HUES64 (cell line): ENCODE results near the gene FMN2.

ENCODE experiments used
- H3K27ac ChIP-seq: 2 replicates; pipeline ENCODE4 v1.7.0; 2013; ENCODE audit warnings: low read depth, low read length, inconsistent platforms
- H3K27me3 ChIP-seq: 2 replicates; pipeline ENCODE4 v1.6.1; 2013; ENCODE audit warnings: mild to moderate bottlenecking, low read length; ENCODE audit not compliant: insufficient read depth
- H3K36me3 ChIP-seq: 2 replicates; pipeline ENCODE4 v1.6.1; 2013; ENCODE audit warnings: mild to moderate bottlenecking, low read length; ENCODE audit not compliant: insufficient read depth
- H3K4me1 ChIP-seq: 2 replicates; pipeline ENCODE4 v1.6.1; 2013; ENCODE audit warnings: mild to moderate bottlenecking, low read length, moderate library complexity; ENCODE audit not compliant: insufficient read depth
- H3K4me3 ChIP-seq: 2 replicates; pipeline ENCODE4 v1.5.1; 2013; ENCODE audit warnings: mild to moderate bottlenecking, low read length, moderate library complexity
- H3K9ac ChIP-seq: 2 replicates; pipeline ENCODE4 v1.6.1; 2013; ENCODE audit warnings: mild to moderate bottlenecking, low read depth, low read length
- H3K9me3 ChIP-seq: 2 replicates; pipeline ENCODE4 v1.6.1; 2013; ENCODE audit warnings: low read depth, low read length; ENCODE audit not compliant: insufficient read depth
- WGBS: fragments of 150-250, 120-280 bp; methylation state at CpG from one replicate; pipeline ENCODE4 v1.1.7; 2013; ENCODE audit warnings: missing lambda C conversion rate; 5-methylcytosine and 5-hydroxymethylcytosine counted together

FMN2 gene

DNA sequence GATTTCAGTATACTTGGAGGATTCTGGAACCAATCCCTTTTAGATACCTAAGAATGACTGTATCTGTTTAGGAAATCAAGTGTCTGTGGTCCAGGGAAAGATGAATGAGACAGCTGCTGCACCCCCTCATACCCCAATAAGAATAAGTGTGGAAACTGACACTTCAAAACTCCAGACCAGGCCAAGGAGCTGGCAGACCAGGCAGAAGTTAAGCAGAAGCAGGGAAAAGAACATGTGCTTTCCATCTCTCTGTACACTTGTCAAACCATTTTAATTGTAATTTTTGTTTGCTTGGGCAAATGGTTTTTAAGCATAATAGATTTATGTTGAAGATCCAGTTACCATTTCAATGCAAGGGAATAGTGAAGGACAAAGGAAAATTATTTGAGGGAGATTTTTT is 420.1 kb downstream of the FMN2 start:
- H3K4me1 ChIP-seq = no peaks in the 10 kb centered on the region
- H3K36me3 ChIP-seq = no peaks in the 10 kb centered on the region
- no peaks in the 10 kb centered on the region for H3K27me3 ChIP-seq
- H3K9ac ChIP-seq = no peak overlapping the region
- H3K27ac ChIP-seq = no peak overlapping the region
- H3K4me3 ChIP-seq = no peak overlapping the region
- no peaks in the 10 kb centered on the region for H3K9me3 ChIP-seq

- WGBS = 84% methylated on average over 1 of the region's 1 CpG
- Histone ChIP-seq H3K9ac (no peak overlapping the region), H3K36me3 (no peaks in the 10 kb centered on the region), H3K9me3 (no peaks in the 10 kb centered on the region), H3K27me3 (no peaks in the 10 kb centered on the region), H3K4me1 (no peaks in the 10 kb centered on the region), H3K4me3 (no peak overlapping the region), H3K27ac (no peak overlapping the region)
These were observed 423.8 kb downstream of the FMN2 start for GRCh38 chr1:240515505-240515904.

- Histone ChIP-seq H3K9me3 (no peaks in the 10 kb centered on the region), H3K4me1 (no peaks in the 10 kb centered on the region), H3K27me3 (no peaks in the 10 kb centered on the region), H3K9ac (no peak overlapping the region), H3K27ac (no peak overlapping the region), H3K4me3 (no peak overlapping the region), H3K36me3 (no peaks in the 10 kb centered on the region)
- 100% methylated on average over 2 of the region's 2 CpGs for WGBS
These were observed 424.4 kb downstream of the FMN2 start for GRCh38 chr1:240516069-240516468.

DNA sequence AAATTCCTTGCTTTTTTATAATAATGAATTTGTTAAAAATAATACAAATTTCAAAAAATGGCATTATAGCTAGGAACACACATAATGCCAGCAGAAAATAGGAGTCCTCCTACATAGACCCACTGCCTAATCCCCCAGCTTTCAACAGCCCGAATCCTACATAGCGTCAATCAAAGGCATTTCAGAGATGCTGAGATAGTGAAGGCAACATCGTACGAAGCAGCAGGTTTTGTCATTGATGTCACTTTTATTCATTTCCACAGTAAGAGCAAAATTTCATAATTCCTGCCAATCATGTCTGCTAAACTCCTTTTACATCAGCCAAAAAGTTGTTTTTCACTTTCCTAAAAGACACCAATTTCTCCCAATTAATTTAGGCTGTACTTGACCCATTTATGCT is 426.2 kb downstream of the FMN2 start:
- WGBS = 92% methylated on average over 4 of the region's 4 CpGs
- no peak overlapping the region for H3K27ac ChIP-seq

GRCh38 chr1:240522122-240522822 is 430.6 kb downstream of the FMN2 start:
- no peaks in the 10 kb centered on the region for H3K4me1 ChIP-seq
- no peaks in the 10 kb centered on the region for H3K36me3 ChIP-seq
- WGBS = 91% methylated on average over 6 of the region's 6 CpGs
- H3K4me3 ChIP-seq = no peak overlapping the region
- no peaks in the 10 kb centered on the region for H3K9me3 ChIP-seq
- H3K27me3 ChIP-seq = no peaks in the 10 kb centered on the region
- H3K9ac ChIP-seq = no peak overlapping the region
- H3K27ac ChIP-seq = no peak overlapping the region

More for the DNA sequence above, 426.2 kb downstream of the FMN2 start:
- H3K9me3 ChIP-seq = no peaks in the 10 kb centered on the region
- H3K36me3 ChIP-seq = no peaks in the 10 kb centered on the region
- no peaks in the 10 kb centered on the region for H3K4me1 ChIP-seq
- no peak overlapping the region for H3K4me3 ChIP-seq
- no peak overlapping the region for H3K9ac ChIP-seq
- no peaks in the 10 kb centered on the region for H3K27me3 ChIP-seq

DNA sequence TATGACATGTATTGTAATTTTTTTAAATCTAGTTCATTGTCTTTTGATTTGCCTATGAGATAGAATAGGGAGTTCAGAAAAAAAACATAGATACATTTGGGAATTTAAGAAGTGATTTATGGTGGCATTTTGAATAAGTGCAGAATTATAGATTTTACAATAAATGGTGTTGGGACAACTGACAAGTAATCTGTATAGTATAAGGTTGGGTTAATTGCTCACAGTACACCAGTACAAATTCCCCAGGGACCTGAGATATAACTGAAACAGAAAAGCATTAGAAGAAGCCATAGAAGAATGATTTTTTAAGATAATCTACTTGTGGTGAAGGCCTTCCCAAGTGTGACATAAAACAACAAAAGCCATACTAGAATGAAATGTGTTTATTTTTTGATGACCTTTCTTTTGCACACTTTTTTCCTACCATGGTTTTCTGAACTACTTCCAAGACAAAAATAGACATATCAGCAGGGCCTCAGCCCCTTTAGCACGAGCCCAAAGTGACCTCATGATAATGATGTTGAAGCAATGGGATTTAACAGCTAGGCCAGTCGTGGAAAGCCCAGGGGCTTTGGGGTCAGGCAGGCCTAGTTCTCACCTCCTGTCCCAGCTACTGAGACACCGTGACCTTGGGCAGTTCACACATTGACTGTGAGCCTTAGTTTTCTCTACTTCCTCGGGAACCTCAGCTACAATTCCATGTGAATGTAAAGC is 432.8 kb downstream of the FMN2 start:
- Histone ChIP-seq H3K36me3 (no peaks in the 10 kb centered on the region), H3K27me3 (no peaks in the 10 kb centered on the region), H3K27ac (no peak overlapping the region), H3K9me3 (no peaks in the 10 kb centered on the region), H3K9ac (no peak overlapping the region), H3K4me1 (no peaks in the 10 kb centered on the region), H3K4me3 (no peak overlapping the region)
- WGBS = 93% methylated on average over 4 of the region's 4 CpGs
